HEK293T (cell line): ENCODE results near the gene HOXA9.

Experiments
- CTCF ChIA-PET: fragments of 350-600 bp; formaldehyde crosslinking; extraction: SDS; loops from one replicate; lab custom pipeline; 2021; ENCODE audit warnings: antibody characterized with exemption, inconsistent platforms; lab: Yijun Ruan, JAX
- POLR2A ChIA-PET: fragments of 350-600 bp; formaldehyde crosslinking; extraction: SDS; loops from one replicate; lab custom pipeline; 2020; ENCODE audit warnings: antibody characterized with exemption, inconsistent platforms; lab: Yijun Ruan, JAX
- DNase-seq: peaks from one replicate; pipeline ENCODE4 v3.0.0; 2012; ENCODE audit warnings: mixed read lengths; ENCODE audit errors: extremely low spot score
- ARNT ChIP-seq: fragments of 450-650 bp; IDR thresholded peaks from 2 replicates; pipeline ENCODE4 v1.6.1; 2017; ENCODE audit warnings: mild to moderate bottlenecking
- BHLHE40 ChIP-seq: fragments of 450-650 bp; IDR thresholded peaks from 2 replicates; pipeline ENCODE4 v1.6.1; 2016; ENCODE audit warnings: mild to moderate bottlenecking, moderate library complexity, borderline replicate concordance
- CTBP1 ChIP-seq: fragments of 450-650 bp; IDR thresholded peaks from 2 replicates; pipeline ENCODE4 v1.6.1; 2016; ENCODE audit warnings: borderline replicate concordance
- ELF4 ChIP-seq: fragments of 450-650 bp; IDR thresholded peaks from 2 replicates; pipeline ENCODE4 v1.6.1; 2017; ENCODE audit warnings: antibody characterized with exemption
- FOXA1 ChIP-seq: fragments of 450-650 bp; IDR thresholded peaks from 2 replicates; pipeline ENCODE4 v1.6.1; 2016; ENCODE audit warnings: mild to moderate bottlenecking
- FOXK2 ChIP-seq: fragments of 450-650 bp; IDR thresholded peaks from 2 replicates; pipeline ENCODE4 v1.6.1; 2016; ENCODE audit warnings: mild to moderate bottlenecking
- FOXM1 ChIP-seq: fragments of 450-650 bp; IDR thresholded peaks from 2 replicates; pipeline ENCODE4 v1.6.1; 2017; ENCODE audit warnings: mild to moderate bottlenecking, borderline replicate concordance
- HDGF ChIP-seq: fragments of 450-650 bp; IDR thresholded peaks from 2 replicates; pipeline ENCODE4 v1.6.1; 2017; ENCODE audit warnings: antibody characterized with exemption, borderline replicate concordance
- L3MBTL2 ChIP-seq: fragments of 450-650 bp; conservative IDR thresholded peaks from 2 replicates; pipeline ENCODE4 v1.6.1; 2016; ENCODE audit warnings: mild to moderate bottlenecking
- LEF1 ChIP-seq: fragments of 450-650 bp; IDR thresholded peaks from 2 replicates; pipeline ENCODE4 v1.6.1; 2017; ENCODE audit warnings: mild to moderate bottlenecking, borderline replicate concordance
- NFRKB ChIP-seq: fragments of 450-650 bp; IDR thresholded peaks from 2 replicates; pipeline ENCODE4 v1.6.1; 2016; ENCODE audit warnings: mild to moderate bottlenecking, moderate library complexity
- PKNOX1 ChIP-seq: fragments of 450-650 bp; IDR thresholded peaks from 2 replicates; pipeline ENCODE4 v1.6.1; 2016
- SP1 ChIP-seq: fragments of 450-650 bp; IDR thresholded peaks from 2 replicates; pipeline ENCODE4 v1.6.1; 2017
- SUZ12 ChIP-seq: fragments of 450-650 bp; IDR thresholded peaks from 2 replicates; pipeline ENCODE4 v1.6.1; 2016; ENCODE audit warnings: mild to moderate bottlenecking
- TARDBP ChIP-seq: fragments of 450-650 bp; IDR thresholded peaks from 2 replicates; pipeline ENCODE4 v1.6.1; 2016
- ZNF384 ChIP-seq: fragments of 450-650 bp; IDR thresholded peaks from 2 replicates; pipeline ENCODE4 v1.6.1; 2016

HOXA9 gene

GRCh38 chr7:27202862-27203134 lies 37.5 kb upstream of the HOXA9 start:
- no peak for DNase-seq
- TF ChIP-seq L3MBTL2, result no peak
- TF ChIP-seq ELF4, result no peak
- TF ChIP-seq FOXK2, result no peak
- TF ChIP-seq ARNT, result no peak
- TF ChIP-seq FOXA1, result no peak
- no peak for TF ChIP-seq BHLHE40
- TF ChIP-seq SP1, result no peak
- TF ChIP-seq TARDBP, result no peak
- TF ChIP-seq NFRKB, result no peak
- TF ChIP-seq HDGF, result no peak
- no peak for TF ChIP-seq SUZ12
- TF ChIP-seq LEF1, result no peak
- no peak for TF ChIP-seq ZNF384
- TF ChIP-seq PKNOX1, result no peak
- TF ChIP-seq FOXM1, result no peak
- TF ChIP-seq CTBP1, result no peak
- ChIA-PET CTCF (no interaction called here), POLR2A (interaction anchor here (0.9 kb wide), 1 partner anchor 9 kb away, joined by 3 read pairs; no protein-coding TSS in a partner anchor)

GRCh38 chr7:27202018-27202861 lies 36.9 kb upstream of the HOXA9 start:
- TF ChIP-seq LEF1 (no peak), ELF4 (no peak), HDGF (no peak), TARDBP (no peak)
- CTCF ChIA-PET, result no interaction called here
- POLR2A ChIA-PET, result interaction anchor here (0.9 kb wide), 1 partner anchor 10 kb away, joined by 3 read pairs; no protein-coding TSS in a partner anchor
- no peak for DNase-seq

- no peak for DNase-seq
- ChIA-PET CTCF (no interaction called here), POLR2A (interaction anchor here (4.8 kb wide), 1 partner anchor 14 kb away, joined by 48 read pairs; the partner anchor contains the start of gene HOXA11)
- TF ChIP-seq ARNT (no peak), LEF1 (no peak), PKNOX1 (no peak), FOXK2 (no peak), NFRKB (no peak), CTBP1 (no peak), FOXA1 (no peak), SUZ12 (no peak), SP1 (no peak)
These were observed 36.3 kb upstream of the HOXA9 start for GRCh38 chr7:27201580-27202017.

- no peak for DNase-seq
- CTCF ChIA-PET, result interaction anchor here (1.0 to 1.3 kb wide), 3 partner anchors 9 to 21 kb away, joined by 3 to 4 read pairs (median 3); partner anchors contain the start of gene HOXA11
- TF ChIP-seq SUZ12 (no peak), SP1 (no peak), ARNT (no peak), LEF1 (no peak), FOXA1 (no peak), FOXM1 (no peak), ELF4 (no peak), HDGF (no peak), NFRKB (no peak), CTBP1 (no peak), TARDBP (no peak), FOXK2 (no peak)
- POLR2A ChIA-PET, result interaction anchor here (1.0 to 4.8 kb wide), 3 partner anchors 8 to 14 kb away, joined by 4 to 48 read pairs (median 5); partner anchors contain the start of gene HOXA11
These were observed 35.6 kb upstream of the HOXA9 start for GRCh38 chr7:27200761-27201579.

GRCh38 chr7:27199849-27200760 lies 34.8 kb upstream of the HOXA9 start, which contains the start of gene HOXA13:
Gene HOXA13, minus strand, starts transcription at chr7:27200091. Its CDS starts 14 bp downstream, at chr7:27200077.
- peak; percentile 78 for DNase-seq
- POLR2A ChIA-PET, result interaction anchor here (0.5 to 4.8 kb wide), 8 partner anchors 8 to 1002 kb away, joined by 3 to 48 read pairs (median 4); partner anchors contain the start of gene HOXA11
- TF ChIP-seq FOXM1, result no peak
- CTCF ChIA-PET, result interaction anchor here (0.7 to 2.0 kb wide), 7 partner anchors 10 to 575 kb away, joined by 3 to 7 read pairs (median 3); partner anchors contain the start of gene HOXA11
